GM12874 (cell line): Measurements from ENCODE around the gene PERM1.

Experiments used
- CTCF ChIP-seq: IDR thresholded peaks from 2 replicates; pipeline ENCODE4 v1.5.1; 2011; ENCODE audit warnings: low read depth, mild to moderate bottlenecking, control low read depth, low read length, moderate library complexity; ENCODE audit not compliant: insufficient read depth

PERM1 gene

GRCh38 chr1:978069-978834, 3.6 kb downstream of the PERM1 start:
- no peak for TF ChIP-seq CTCF

GRCh38 chr1:975896-976683, 5.8 kb downstream of the PERM1 start:
- peak; percentile 86 for TF ChIP-seq CTCF

GRCh38 chr1:975365-975764, 6.5 kb downstream of the PERM1 start:
- no peak for TF ChIP-seq CTCF

- no peak for TF ChIP-seq CTCF
Measured at GRCh38 chr1:974687-975328, 7.1 kb downstream of the PERM1 start.

- TF ChIP-seq CTCF, result no peak
Measured at GRCh38 chr1:974293-974640, 7.6 kb downstream of the PERM1 start.

GRCh38 chr1:973459-974292, 8.2 kb downstream of the PERM1 start:
- no peak for TF ChIP-seq CTCF
